Hepatocyte (in vitro differentiated cells): ENCODE measurements around the gene EPGN.

ENCODE experiments used
- CTCF ChIP-seq: fragments of 200-600 bp; sonication (generic); IDR thresholded peaks from 2 replicates; pipeline ENCODE4 v1.5.1; 2016; ENCODE audit warnings: antibody characterized with exemption, mild to moderate bottlenecking; ENCODE audit not compliant: poor library complexity
- EZH2 ChIP-seq: fragments of 200-600 bp; sonication (generic); IDR thresholded peaks from 2 replicates; pipeline ENCODE4 v1.6.1; 2016; ENCODE audit warnings: antibody characterized with exemption, mild to moderate bottlenecking, borderline replicate concordance
- EZH2phosphoT487 ChIP-seq: fragments of 200-600 bp; sonication (generic); IDR thresholded peaks from one replicate; pipeline ENCODE4 v1.6.1; 2018; ENCODE audit warnings: antibody characterized with exemption, mild to moderate bottlenecking, low read depth, moderate library complexity; ENCODE audit not compliant: unreplicated experiment, severe bottlenecking

GRCh38 chr4:74282926-74283325, 25.3 kb upstream of the EPGN start:
- TF ChIP-seq CTCF, result no peak
- no peak for TF ChIP-seq EZH2
- no peak for TF ChIP-seq EZH2phosphoT487
